Stimulated activated CD4-positive, alpha-beta T cell treated with anti-CD3 and anti-CD28 coated beads, Interleukin-4, amount 100 ng/mL, for 48 hours (primary cell): ENCODE results near the gene BMP8B.

Experiments used
- DNase-seq, 2 donors: peaks; one replicate each; pipeline ENCODE4 v3.0.0-alpha.2; 2020; ENCODE audit warnings: low read depth in 2 of 2

BMP8B gene

GRCh38 chr1:39759436-39759726 is 29.3 kb downstream of the BMP8B start:
- DNase-seq, result no peak

- no peak for DNase-seq
Observed at GRCh38 chr1:39758556-39759435, 29.9 kb downstream of the BMP8B start.

GRCh38 chr1:39757501-39757900 is 31.2 kb downstream of the BMP8B start:
- DNase-seq, result no peak

- no peak for DNase-seq
Observed at GRCh38 chr1:39755965-39756659, 32.6 kb downstream of the BMP8B start.

- no peak for DNase-seq
Observed at GRCh38 chr1:39754906-39755504, 33.7 kb downstream of the BMP8B start.

- DNase-seq, result no peak
Observed at GRCh38 chr1:39754026-39754570, 34.6 kb downstream of the BMP8B start.

GRCh38 chr1:39753132-39754025 is 35.3 kb downstream of the BMP8B start:
- no peak for DNase-seq

- DNase-seq, result no peak
Observed at GRCh38 chr1:39752703-39753102, 36.0 kb downstream of the BMP8B start.

GRCh38 chr1:39751595-39751994 is 37.1 kb downstream of the BMP8B start:
- DNase-seq, result no peak

GRCh38 chr1:39745016-39745670 is 43.5 kb downstream of the BMP8B start:
- DNase-seq, result no peak

GRCh38 chr1:39738622-39739366 is 49.9 kb downstream of the BMP8B start, which contains the start of gene PPIE:
PPIE (plus strand) TSS chr1:39738882; CDS start chr1:39738901, 19 bp downstream.
- peak; percentile 99 for DNase-seq

GRCh38 chr1:39737546-39738169 is 51.0 kb downstream of the BMP8B start:
- no peak for DNase-seq

GRCh38 chr1:39735731-39736130 is 52.9 kb downstream of the BMP8B start:
- no peak for DNase-seq

- DNase-seq, result no peak
Observed at GRCh38 chr1:39733161-39733560, 55.5 kb downstream of the BMP8B start.

- no peak for DNase-seq
Observed at GRCh38 chr1:39732730-39733129, 55.9 kb downstream of the BMP8B start.

- DNase-seq, result no peak
Observed at GRCh38 chr1:39729842-39730241, 58.8 kb downstream of the BMP8B start.

- no peak for DNase-seq
Observed at GRCh38 chr1:39729030-39729429, 59.6 kb downstream of the BMP8B start.

GRCh38 chr1:39727932-39728317 is 60.7 kb downstream of the BMP8B start:
- no peak for DNase-seq

GRCh38 chr1:39727221-39727931 is 61.3 kb downstream of the BMP8B start:
- DNase-seq, result no peak
